ENCODE results near the gene NRN1L. TPM values are rescaled to one million over a fixed set of nuclear protein-coding genes. Genes with fewer than 3 reads are reported as not detected.

NRN1L gene
- total RNA-seq, 1 donor from 2014 or later = 1.0 TPM

DNA sequence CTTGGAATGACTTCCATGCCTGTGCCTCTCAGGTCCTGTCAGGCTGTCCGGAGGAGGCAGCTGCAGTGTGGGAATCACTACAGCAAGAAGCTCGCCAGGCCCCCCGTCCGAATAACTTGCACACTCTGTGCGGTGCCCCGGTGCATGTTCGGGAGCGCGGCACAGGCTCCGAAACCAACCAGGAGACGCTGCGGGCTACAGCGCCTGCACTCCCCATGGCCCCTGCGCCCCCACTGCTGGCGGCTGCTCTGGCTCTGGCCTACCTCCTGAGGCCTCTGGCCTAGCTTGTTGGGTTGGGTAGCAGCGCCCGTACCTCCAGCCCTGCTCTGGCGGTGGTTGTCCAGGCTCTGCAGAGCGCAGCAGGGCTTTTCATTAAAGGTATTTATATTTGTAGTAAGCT, 1.3 kb downstream of the NRN1L start:
- Mint-ChIP-seq H3K9me3 (ENCODE audit: unreplicated experiment) (peaks cover 6% of the 10 kb centered on the region), H3K4me3 (ENCODE audit: unreplicated experiment) (no peak overlapping the region), H3K4me1 (ENCODE audit: low read depth, unreplicated experiment) (peaks cover 7% of the 10 kb centered on the region), H3K27me3 (ENCODE audit: unreplicated experiment) (peaks cover 5% of the 10 kb centered on the region), H3K27ac (ENCODE audit: unreplicated experiment) (no peak overlapping the region), H3K36me3 (ENCODE audit: unreplicated experiment) (no peaks in the 10 kb centered on the region)
- DNase-seq = no peak
- TF ChIP-seq, protein P1, sequence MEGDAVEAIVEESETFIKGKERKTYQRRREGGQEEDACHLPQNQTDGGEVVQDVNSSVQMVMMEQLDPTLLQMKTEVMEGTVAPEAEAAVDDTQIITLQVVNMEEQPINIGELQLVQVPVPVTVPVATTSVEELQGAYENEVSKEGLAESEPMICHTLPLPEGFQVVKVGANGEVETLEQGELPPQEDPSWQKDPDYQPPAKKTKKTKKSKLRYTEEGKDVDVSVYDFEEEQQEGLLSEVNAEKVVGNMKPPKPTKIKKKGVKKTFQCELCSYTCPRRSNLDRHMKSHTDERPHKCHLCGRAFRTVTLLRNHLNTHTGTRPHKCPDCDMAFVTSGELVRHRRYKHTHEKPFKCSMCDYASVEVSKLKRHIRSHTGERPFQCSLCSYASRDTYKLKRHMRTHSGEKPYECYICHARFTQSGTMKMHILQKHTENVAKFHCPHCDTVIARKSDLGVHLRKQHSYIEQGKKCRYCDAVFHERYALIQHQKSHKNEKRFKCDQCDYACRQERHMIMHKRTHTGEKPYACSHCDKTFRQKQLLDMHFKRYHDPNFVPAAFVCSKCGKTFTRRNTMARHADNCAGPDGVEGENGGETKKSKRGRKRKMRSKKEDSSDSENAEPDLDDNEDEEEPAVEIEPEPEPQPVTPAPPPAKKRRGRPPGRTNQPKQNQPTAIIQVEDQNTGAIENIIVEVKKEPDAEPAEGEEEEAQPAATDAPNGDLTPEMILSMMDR (IDR thresholded peaks at IDR 0.05; ENCODE audit: partially characterized antibody, unreplicated experiment) = no peak

DNA sequence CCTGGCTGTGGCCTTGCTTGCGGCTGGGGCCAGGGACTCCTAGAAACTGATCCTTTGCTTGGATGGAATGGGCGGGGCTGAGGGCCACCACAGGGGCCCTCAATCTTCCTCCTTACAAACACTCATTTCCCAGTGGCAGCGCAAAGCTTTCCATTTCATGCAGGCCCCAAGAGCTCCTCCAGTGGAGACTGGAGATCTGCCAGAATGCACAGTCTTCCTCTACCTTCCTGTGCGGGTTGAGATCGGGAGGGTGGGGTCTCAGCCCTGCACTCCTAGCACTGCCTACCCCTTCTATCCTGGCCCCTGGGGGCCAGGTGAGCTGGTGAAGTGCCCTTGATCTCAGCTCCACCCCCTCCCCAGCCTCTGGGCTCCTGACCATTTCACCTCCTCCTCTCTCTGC, 1.7 kb downstream of the NRN1L start:
- H3K4me3 Mint-ChIP-seq (ENCODE audit: unreplicated experiment) = no peak overlapping the region
- peaks cover 7% of the 10 kb centered on the region for H3K4me1 Mint-ChIP-seq (ENCODE audit: low read depth, unreplicated experiment)
- H3K27me3 Mint-ChIP-seq (ENCODE audit: unreplicated experiment) = peaks cover 5% of the 10 kb centered on the region
- peaks cover 6% of the 10 kb centered on the region for H3K9me3 Mint-ChIP-seq (ENCODE audit: unreplicated experiment)
- TF ChIP-seq, protein P1 (IDR thresholded peaks at IDR 0.05; ENCODE audit: partially characterized antibody, unreplicated experiment) = no peak
- no peak for DNase-seq
- H3K36me3 Mint-ChIP-seq (ENCODE audit: unreplicated experiment) = no peaks in the 10 kb centered on the region
- no peak overlapping the region for H3K27ac Mint-ChIP-seq (ENCODE audit: unreplicated experiment)

DNA sequence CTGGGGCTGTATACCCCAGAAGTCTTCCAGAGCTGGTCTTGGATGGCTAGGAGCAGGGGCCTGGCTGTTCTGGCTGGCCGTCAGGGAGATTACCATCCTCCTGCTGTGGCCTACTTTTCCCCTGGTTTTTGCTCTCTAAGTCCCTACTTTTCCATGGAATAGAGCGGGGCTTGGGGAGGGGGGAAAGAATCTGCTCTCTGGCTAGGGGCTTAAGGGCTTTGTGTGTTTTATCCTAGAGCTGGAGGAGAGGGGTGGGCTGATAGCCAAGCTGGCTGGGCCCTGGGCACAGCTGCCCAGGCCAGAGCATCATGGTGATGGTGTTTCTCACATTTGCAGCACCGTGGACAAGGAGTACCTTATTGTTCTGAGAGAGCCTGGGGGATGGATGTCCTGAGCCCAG, 3.6 kb downstream of the NRN1L start:
- Mint-ChIP-seq H3K9me3 (ENCODE audit: unreplicated experiment) (peaks cover 8% of the 10 kb centered on the region), H3K4me1 (ENCODE audit: low read depth, unreplicated experiment) (peaks cover 7% of the 10 kb centered on the region), H3K4me3 (ENCODE audit: unreplicated experiment) (no peak overlapping the region), H3K27ac (ENCODE audit: unreplicated experiment) (no peak overlapping the region), H3K27me3 (ENCODE audit: unreplicated experiment) (peaks cover 5% of the 10 kb centered on the region), H3K36me3 (ENCODE audit: unreplicated experiment) (no peaks in the 10 kb centered on the region)
- TF ChIP-seq, protein P1 (IDR thresholded peaks at IDR 0.05; ENCODE audit: partially characterized antibody, unreplicated experiment) = no peak
- no peak for DNase-seq

DNA sequence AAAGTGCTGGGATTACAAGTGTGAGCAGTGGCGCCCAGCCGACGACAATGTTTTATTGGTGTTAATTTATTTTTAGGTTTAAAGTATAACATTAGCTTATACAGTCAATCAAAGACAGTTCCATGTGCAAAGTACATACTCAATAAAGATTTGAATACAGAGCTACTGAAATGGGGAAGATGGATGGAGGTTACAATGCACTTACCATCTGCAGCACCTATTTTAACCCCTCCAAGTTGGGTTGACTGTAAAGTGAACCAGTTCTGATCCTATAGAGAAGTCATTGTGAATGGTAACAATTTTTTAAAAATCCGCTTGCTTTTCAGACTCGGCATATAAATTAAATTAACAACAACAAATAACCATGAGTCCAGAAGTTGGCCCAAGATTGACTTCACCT, 7.7 kb downstream of the NRN1L start:
- H3K9me3 Mint-ChIP-seq (ENCODE audit: unreplicated experiment) = peaks cover 5% of the 10 kb centered on the region
- H3K4me1 Mint-ChIP-seq (ENCODE audit: low read depth, unreplicated experiment) = peaks cover 7% of the 10 kb centered on the region

More for the DNA sequence above, 7.7 kb downstream of the NRN1L start:
- no peaks in the 10 kb centered on the region for H3K36me3 Mint-ChIP-seq (ENCODE audit: unreplicated experiment)
- H3K27ac Mint-ChIP-seq (ENCODE audit: unreplicated experiment) = peak overlapping the region; percentile 43
- peak overlapping the region; percentile 92 for H3K4me3 Mint-ChIP-seq (ENCODE audit: unreplicated experiment)
- TF ChIP-seq, protein P1 (IDR thresholded peaks at IDR 0.05; ENCODE audit: partially characterized antibody, unreplicated experiment) = no peak
- DNase-seq = no peak
- H3K27me3 Mint-ChIP-seq (ENCODE audit: unreplicated experiment) = peaks cover 3% of the 10 kb centered on the region
